Transverse colon (tissue), 4 donors: Measurements from ENCODE around the gene ATOX1. TPM values are rescaled to one million over a fixed set of nuclear protein-coding genes. Genes with fewer than 3 reads are reported as not detected.

Source experiments
- DNase-seq: peaks from one replicate; pipeline ENCODE4 v3.0.0-alpha.2; 2019
- H3K27ac ChIP-seq, 4 donors: fragments of 200-600 bp; sonication (generic); 2 replicates each; pipeline ENCODE4 v1.5.1; 2016 to 2018; ENCODE audit warnings: inconsistent platforms in 4 of 4
- H3K27me3 ChIP-seq: fragments of 200-600 bp; sonication (generic); 2 replicates; pipeline ENCODE4 v1.5.1; 2017; ENCODE audit warnings: inconsistent platforms
- H3K36me3 ChIP-seq, 4 donors: fragments of 200-600 bp; sonication (generic); 2 replicates each; pipeline ENCODE4 v1.5.1; 2017 to 2019; ENCODE audit warnings: inconsistent platforms in 4 of 4
- H3K4me1 ChIP-seq, 4 donors: fragments of 200-600 bp; sonication (generic); 2 replicates each; pipeline ENCODE4 v1.5.1; 2017 to 2020; ENCODE audit warnings: inconsistent platforms in 4 of 4
- H3K4me3 ChIP-seq, 4 donors: fragments of 200-600 bp; sonication (generic); 1 replicate in 1 of 4; 2 replicates in 3 of 4; pipeline versions ENCODE4 v1.5.1 to v1.6.1; 2017 to 2019; ENCODE audit warnings: inconsistent platforms in 4 of 4
- H3K9me3 ChIP-seq, 2 donors: fragments of 200-600 bp; sonication (generic); 2 replicates each; pipeline ENCODE4 v1.5.1; 2017 to 2019; ENCODE audit warnings: inconsistent platforms in 2 of 2
- EP300 ChIP-seq: sonication (generic); formaldehyde crosslinking; IDR thresholded peaks from one replicate; pipeline ENCODE4 v1.6.1; 2017; ENCODE audit warnings: antibody characterized with exemption, low read depth
- POLR2A ChIP-seq: fragments of 450-650 bp; IDR thresholded peaks from one replicate; pipeline ENCODE4 v1.6.1; 2016; ENCODE audit warnings: antibody characterized with exemption, mild to moderate bottlenecking, moderate library complexity
- POLR2AphosphoS5 ChIP-seq, 3 donors: sonication (generic); formaldehyde crosslinking; IDR thresholded peaks; one replicate each; pipeline ENCODE4 v1.6.1; 2016; ENCODE audit warnings: antibody characterized with exemption in 3 of 3
- WGBS, 2 donors: methylation state at CpG; one replicate each; pipeline ENCODE4 v1.1.5; 2018; ENCODE audit warnings: low coverage in 1 of 2; 5-methylcytosine and 5-hydroxymethylcytosine counted together
- in situ Hi-C, 4 donors: fragments of 200-750 bp; cut with MboI; loops; one replicate each; pipeline versions ENCODE4 v1.15.0 to v1.15.1; 2017; ENCODE audit warnings: low sequenced_read_pairs in 3 of 4, low pct_ligation_motif_present in 1 of 4, low pct_unique_long_range_greater_than_20kb in 1 of 4
- intact Hi-C: fragments of 100-400 bp; cut with DNase I; formaldehyde crosslinking; loops from one replicate; pipeline ENCODE4 v1.15.1; 2023; ENCODE audit warnings: low total_unique reads
- total RNA-seq, 4 donors: library from RNA; depleted of rRNA; stranded (reverse); fragments of >200 nt; gene quantifications; one replicate each; pipeline ENCODE4 v1.1.0, GENCODE V29; 2016
- TF ChIP-seq, protein P1 (sequence below), 5 experiments: fragments of 200-600 bp in 3 of 5; fragments of 450-650 bp in 2 of 5; sonication (generic) in 3 of 5; IDR thresholded peaks; 1 replicate in 2 of 5; 2 replicates in 3 of 5; pipeline ENCODE4 v1.5.1; 2016 to 2017; ENCODE audit warnings: antibody characterized with exemption in 5 of 5, inconsistent platforms in 3 of 5, mild to moderate bottlenecking in 2 of 5, moderate library complexity in 1 of 5

ATOX1 gene
- total RNA-seq, 4 donors from 2014 or later, result 5.0 to 81.1 (median 31.7) TPM

DNA sequence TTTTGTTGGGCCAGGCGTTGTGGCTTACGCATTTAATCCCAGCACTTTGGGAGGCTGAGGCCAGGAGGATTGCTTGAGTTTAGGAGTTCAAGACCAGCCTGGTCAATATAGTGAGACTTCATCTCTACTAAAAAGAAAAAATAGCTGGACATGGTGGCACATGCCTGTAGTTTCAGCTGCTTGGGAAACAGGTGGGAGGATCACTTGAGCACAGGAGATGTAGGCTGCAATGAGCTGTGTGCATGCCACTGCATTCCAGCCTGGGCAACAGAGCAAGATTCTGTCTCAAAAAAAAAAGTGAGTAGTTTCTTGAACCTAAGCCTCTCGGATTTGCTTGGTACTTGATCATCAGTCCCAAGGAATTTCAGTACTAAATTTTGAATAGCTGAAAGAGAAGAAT is 40.2 kb upstream of the ATOX1 start:
- Histone ChIP-seq H3K36me3 (peaks cover 0 to 87% (median 40%) of the 10 kb centered on the region in 4 donors), H3K4me1 (no peaks in the 10 kb centered on the region), H3K4me3 (no peak overlapping the region), H3K27ac (no peak overlapping the region), H3K9me3 (no peaks in the 10 kb centered on the region), H3K27me3 (no peaks in the 10 kb centered on the region)
- in situ Hi-C loops (no loop called here), intact Hi-C loops (no loop called here)
- TF ChIP-seq EP300 (no peak), POLR2A (no peak), POLR2AphosphoS5 (IDR thresholded peaks at IDR 0.05) (no peak)
- TF ChIP-seq, protein P1, sequence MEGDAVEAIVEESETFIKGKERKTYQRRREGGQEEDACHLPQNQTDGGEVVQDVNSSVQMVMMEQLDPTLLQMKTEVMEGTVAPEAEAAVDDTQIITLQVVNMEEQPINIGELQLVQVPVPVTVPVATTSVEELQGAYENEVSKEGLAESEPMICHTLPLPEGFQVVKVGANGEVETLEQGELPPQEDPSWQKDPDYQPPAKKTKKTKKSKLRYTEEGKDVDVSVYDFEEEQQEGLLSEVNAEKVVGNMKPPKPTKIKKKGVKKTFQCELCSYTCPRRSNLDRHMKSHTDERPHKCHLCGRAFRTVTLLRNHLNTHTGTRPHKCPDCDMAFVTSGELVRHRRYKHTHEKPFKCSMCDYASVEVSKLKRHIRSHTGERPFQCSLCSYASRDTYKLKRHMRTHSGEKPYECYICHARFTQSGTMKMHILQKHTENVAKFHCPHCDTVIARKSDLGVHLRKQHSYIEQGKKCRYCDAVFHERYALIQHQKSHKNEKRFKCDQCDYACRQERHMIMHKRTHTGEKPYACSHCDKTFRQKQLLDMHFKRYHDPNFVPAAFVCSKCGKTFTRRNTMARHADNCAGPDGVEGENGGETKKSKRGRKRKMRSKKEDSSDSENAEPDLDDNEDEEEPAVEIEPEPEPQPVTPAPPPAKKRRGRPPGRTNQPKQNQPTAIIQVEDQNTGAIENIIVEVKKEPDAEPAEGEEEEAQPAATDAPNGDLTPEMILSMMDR (IDR thresholded peaks at IDR 0.05), result no peak
- WGBS, 2 donors, result 85 to 92% methylated on average over 3 of the region's 3 CpGs
- DNase-seq, result no peak

DNA sequence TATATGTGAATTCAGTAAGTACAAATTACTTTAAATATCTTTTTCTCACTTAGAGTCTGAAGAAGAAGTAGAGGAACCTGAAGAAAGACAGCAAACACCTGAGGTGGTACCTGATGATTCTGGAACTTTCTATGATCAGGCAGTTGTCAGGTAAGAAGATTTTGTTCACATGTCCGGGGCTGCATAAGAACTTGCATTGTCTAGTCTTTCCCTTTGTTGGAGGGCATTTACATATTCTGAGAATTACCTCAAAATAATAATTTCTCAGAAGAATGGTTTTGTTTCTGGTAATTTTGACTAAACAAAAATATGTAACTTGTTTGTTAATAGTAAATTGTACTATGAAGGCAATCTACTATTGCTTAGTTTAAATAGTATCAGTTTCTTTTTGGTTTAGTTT is 37.0 kb upstream of the ATOX1 start:
- no peak for DNase-seq
- peaks cover 0 to 74% (median 34%) of the 10 kb centered on the region in 4 donors for H3K36me3 ChIP-seq

DNA sequence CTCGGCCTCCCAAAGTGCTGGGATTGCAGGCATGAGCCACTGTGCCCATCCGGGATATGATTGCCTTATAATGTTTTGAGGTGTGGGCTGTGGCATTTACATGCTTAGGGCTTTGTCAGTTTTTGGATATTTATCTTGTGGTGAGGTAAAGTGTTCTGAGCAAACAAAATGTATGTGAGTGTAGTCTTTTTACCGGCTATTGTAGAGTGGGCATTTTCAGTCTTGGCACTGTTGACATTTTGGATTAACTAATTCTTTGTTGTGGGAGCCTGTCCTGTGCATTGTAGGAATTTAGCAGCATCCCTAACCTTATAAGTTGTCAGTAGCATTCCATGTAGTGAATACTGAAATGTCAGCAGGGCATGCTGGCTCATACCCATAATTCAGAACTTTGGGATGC is 34.9 kb upstream of the ATOX1 start:
- no peak overlapping the region for H3K27ac ChIP-seq
- H3K36me3 ChIP-seq, result peaks cover 0 to 67% (median 28%) of the 10 kb centered on the region in 4 donors
- H3K4me3 ChIP-seq, result no peak overlapping the region
- H3K4me1 ChIP-seq, result no peaks in the 10 kb centered on the region
- no peaks in the 10 kb centered on the region for H3K9me3 ChIP-seq
- intact Hi-C loops (no loop called here), in situ Hi-C loops (no loop called here)
- no peaks in the 10 kb centered on the region for H3K27me3 ChIP-seq
- no peak for DNase-seq
- TF ChIP-seq, protein P1 (IDR thresholded peaks at IDR 0.05), result no peak
- TF ChIP-seq POLR2AphosphoS5 (IDR thresholded peaks at IDR 0.05) (no peak), EP300 (no peak), POLR2A (no peak)
- 83 to 92% methylated on average over 3 of the region's 3 CpGs for WGBS, 2 donors

More for the DNA sequence above, 37.0 kb upstream of the ATOX1 start:
- no peak overlapping the region for H3K4me3 ChIP-seq
- no peaks in the 10 kb centered on the region for H3K4me1 ChIP-seq
- TF ChIP-seq POLR2A, result no peak
- TF ChIP-seq, protein P1 (IDR thresholded peaks at IDR 0.05), result no peak
- no peak for TF ChIP-seq POLR2AphosphoS5 (IDR thresholded peaks at IDR 0.05)
- no peak overlapping the region for H3K27ac ChIP-seq
- in situ Hi-C loops, result no loop called here
- no peaks in the 10 kb centered on the region for H3K9me3 ChIP-seq
- H3K27me3 ChIP-seq, result no peaks in the 10 kb centered on the region
- 78 to 90% methylated on average over 1 of the region's 1 CpG for WGBS, 2 donors
- intact Hi-C loops, result no loop called here

DNA sequence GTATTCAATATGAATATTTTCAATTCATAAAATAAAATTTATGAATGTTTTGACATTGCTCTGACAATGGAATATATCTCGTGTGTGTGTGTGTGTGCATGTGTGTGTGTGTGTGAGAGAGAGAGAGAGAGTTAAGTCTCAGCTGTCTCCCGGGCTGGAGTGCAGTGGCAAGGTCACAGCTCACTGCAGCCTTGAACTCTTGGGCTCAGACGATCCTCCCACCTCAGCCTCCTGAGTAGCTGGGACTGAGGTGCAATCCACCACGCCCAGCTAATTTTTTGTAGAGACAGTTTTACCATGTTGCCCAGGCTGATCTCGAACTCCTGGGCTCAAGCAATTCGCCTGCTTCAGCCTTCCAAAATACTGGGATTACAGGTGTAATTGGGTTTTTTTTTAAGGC is 29.4 kb upstream of the ATOX1 start:
- Histone ChIP-seq H3K4me3 (no peak overlapping the region), H3K4me1 (peaks cover 0 to 28% (median 1%) of the 10 kb centered on the region in 4 donors), H3K9me3 (no peaks in the 10 kb centered on the region), H3K27ac (no peak overlapping the region), H3K27me3 (no peaks in the 10 kb centered on the region), H3K36me3 (peaks cover 0 to 31% (median 13%) of the 10 kb centered on the region in 4 donors)
- 75 to 78% methylated on average over 4 to 6 of the region's 6 CpGs for WGBS, 2 donors
- intact Hi-C loops, result no loop called here
- in situ Hi-C loops, result no loop called here
- TF ChIP-seq POLR2AphosphoS5 (IDR thresholded peaks at IDR 0.05) (no peak), POLR2A (no peak)
- DNase-seq, result no peak

DNA sequence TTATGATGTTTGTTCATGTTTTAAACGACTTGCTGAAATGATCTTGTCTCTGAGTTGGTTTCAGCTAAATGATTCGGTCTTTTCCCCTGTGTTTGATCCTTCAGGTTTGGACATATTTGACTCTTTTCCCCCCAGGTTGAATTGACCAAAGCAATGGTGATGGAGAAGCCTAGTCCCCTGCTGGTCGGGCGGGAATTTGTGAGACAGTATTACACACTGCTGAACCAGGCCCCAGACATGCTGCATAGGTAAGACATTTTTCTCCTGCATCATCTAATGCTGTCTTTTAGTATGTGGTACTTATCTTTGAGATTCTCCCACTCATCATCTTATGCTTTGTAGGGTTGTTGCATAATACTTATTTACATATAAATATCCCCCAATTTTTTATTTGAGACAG is 28.0 kb upstream of the ATOX1 start:
- in situ Hi-C loops (no loop called here), intact Hi-C loops (no loop called here)
- TF ChIP-seq POLR2AphosphoS5 (IDR thresholded peaks at IDR 0.05), result no peak
- no peak for TF ChIP-seq EP300
- no peak for TF ChIP-seq POLR2A
- TF ChIP-seq, protein P1 (IDR thresholded peaks at IDR 0.05), result no peak

More for the DNA sequence above, 28.0 kb upstream of the ATOX1 start:
- 68 to 70% methylated on average over 3 to 4 of the region's 4 CpGs for WGBS, 2 donors
- H3K27me3 ChIP-seq, result no peaks in the 10 kb centered on the region
- no peak for DNase-seq
- peaks cover 0 to 38% (median 5%) of the 10 kb centered on the region in 4 donors for H3K4me1 ChIP-seq
- H3K27ac ChIP-seq, result no peak overlapping the region
- H3K9me3 ChIP-seq, result no peaks in the 10 kb centered on the region
- peaks cover 0 to 21% (median 9%) of the 10 kb centered on the region in 4 donors for H3K36me3 ChIP-seq
- no peak overlapping the region for H3K4me3 ChIP-seq
